Measurements from ENCODE around the gene CAT.

CAT gene

GRCh38 chr11:34476849-34477248 lies 38.1 kb downstream of the CAT start:
- no peak overlapping the region for H3K27ac ChIP-seq

GRCh38 chr11:34478845-34479663 lies 40.3 kb downstream of the CAT start:
- TF ChIP-seq ZFX (IDR thresholded peaks at IDR 0.05) (no peak), CTCF (conservative IDR thresholded peaks at IDR 0.05) (no peak)
- H3K27ac ChIP-seq, result no peak overlapping the region

More at GRCh38 chr11:34476849-34477248, 38.1 kb downstream of the CAT start:
- no peak for TF ChIP-seq ZFX (IDR thresholded peaks at IDR 0.05)
- TF ChIP-seq CTCF (conservative IDR thresholded peaks at IDR 0.05), result no peak

DNA sequence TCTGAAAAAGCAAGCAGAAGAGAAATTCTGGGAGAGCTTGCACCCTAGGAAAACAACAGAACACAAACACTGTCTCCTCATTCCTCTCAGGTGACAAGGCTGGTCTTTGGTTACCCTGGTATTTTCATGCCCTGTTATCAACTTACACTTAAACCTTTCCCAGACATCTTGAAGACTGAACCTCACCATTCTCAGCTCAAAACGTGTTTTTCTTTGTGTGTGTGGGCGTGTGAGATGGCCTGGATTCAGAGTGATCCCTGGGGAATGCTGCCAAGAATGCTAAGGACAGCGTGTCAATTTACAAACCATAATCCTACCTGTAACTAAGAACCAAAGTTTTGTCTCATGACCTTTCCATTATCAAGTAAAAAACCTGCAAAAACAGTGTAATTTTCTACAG lies 41.6 kb downstream of the CAT start:
- H3K27ac ChIP-seq, result no peak overlapping the region
- TF ChIP-seq CTCF (conservative IDR thresholded peaks at IDR 0.05) (no peak), ZFX (IDR thresholded peaks at IDR 0.05) (no peak)

GRCh38 chr11:34481307-34481706 lies 42.6 kb downstream of the CAT start:
- TF ChIP-seq CTCF (conservative IDR thresholded peaks at IDR 0.05), result no peak
- TF ChIP-seq ZFX (IDR thresholded peaks at IDR 0.05), result no peak

GRCh38 chr11:34483106-34483874 lies 44.6 kb downstream of the CAT start:
- TF ChIP-seq ZFX (IDR thresholded peaks at IDR 0.05) (no peak), CTCF (conservative IDR thresholded peaks at IDR 0.05) (no peak)
- H3K27ac ChIP-seq, result no peak overlapping the region

More at GRCh38 chr11:34481307-34481706, 42.6 kb downstream of the CAT start:
- no peak overlapping the region for H3K27ac ChIP-seq

GRCh38 chr11:34487430-34487829 lies 48.7 kb downstream of the CAT start:
- TF ChIP-seq ZFX (IDR thresholded peaks at IDR 0.05) (no peak), CTCF (conservative IDR thresholded peaks at IDR 0.05) (no peak)
- no peak overlapping the region for H3K27ac ChIP-seq
